SH-SY5Y (cell line): ENCODE measurements around the gene PIEZO2.

Experiments
- GATA2 ChIP-seq: IDR thresholded peaks from 2 replicates; pipeline ENCODE4 v1.6.1; 2011; ENCODE audit warnings: mild to moderate bottlenecking, low read depth, low read length
- GATA3 ChIP-seq: IDR thresholded peaks from 2 replicates; pipeline ENCODE4 v1.6.1; 2011; ENCODE audit warnings: low read depth, mild to moderate bottlenecking, low read length, moderate library complexity

GRCh38 chr18:10894501-10894900, 254.9 kb downstream of the PIEZO2 start:
- TF ChIP-seq GATA2: no peak
- no peak for TF ChIP-seq GATA3
